ENCODE data around the gene EBF3. TPM values are rescaled to one million over a fixed set of nuclear protein-coding genes. Genes with fewer than 3 reads are reported as not detected.

EBF3 gene
- total RNA-seq, 1 experiment from 2014 or later, result 0.12 TPM

DNA sequence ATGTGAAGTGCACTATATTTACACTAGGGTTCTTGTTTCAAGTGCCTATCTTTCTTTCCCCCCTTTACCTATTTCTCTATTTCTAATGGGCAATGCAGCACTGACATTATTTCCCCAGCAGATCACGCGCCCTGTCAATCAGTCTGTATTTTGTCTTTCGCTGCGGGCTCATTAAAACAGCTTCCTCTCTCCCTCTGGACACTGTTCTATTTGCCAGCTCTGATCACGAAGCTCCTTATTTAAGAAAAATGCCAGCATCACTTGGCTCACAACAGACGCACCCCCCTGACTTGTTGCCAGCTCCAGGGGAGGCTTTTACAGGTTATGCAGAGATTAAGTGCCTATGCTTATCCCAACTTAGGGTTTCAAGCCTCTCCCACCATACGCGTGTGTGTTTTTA lies 78.5 kb downstream of the EBF3 start (continued):
- TF ChIP-seq, protein P1, sequence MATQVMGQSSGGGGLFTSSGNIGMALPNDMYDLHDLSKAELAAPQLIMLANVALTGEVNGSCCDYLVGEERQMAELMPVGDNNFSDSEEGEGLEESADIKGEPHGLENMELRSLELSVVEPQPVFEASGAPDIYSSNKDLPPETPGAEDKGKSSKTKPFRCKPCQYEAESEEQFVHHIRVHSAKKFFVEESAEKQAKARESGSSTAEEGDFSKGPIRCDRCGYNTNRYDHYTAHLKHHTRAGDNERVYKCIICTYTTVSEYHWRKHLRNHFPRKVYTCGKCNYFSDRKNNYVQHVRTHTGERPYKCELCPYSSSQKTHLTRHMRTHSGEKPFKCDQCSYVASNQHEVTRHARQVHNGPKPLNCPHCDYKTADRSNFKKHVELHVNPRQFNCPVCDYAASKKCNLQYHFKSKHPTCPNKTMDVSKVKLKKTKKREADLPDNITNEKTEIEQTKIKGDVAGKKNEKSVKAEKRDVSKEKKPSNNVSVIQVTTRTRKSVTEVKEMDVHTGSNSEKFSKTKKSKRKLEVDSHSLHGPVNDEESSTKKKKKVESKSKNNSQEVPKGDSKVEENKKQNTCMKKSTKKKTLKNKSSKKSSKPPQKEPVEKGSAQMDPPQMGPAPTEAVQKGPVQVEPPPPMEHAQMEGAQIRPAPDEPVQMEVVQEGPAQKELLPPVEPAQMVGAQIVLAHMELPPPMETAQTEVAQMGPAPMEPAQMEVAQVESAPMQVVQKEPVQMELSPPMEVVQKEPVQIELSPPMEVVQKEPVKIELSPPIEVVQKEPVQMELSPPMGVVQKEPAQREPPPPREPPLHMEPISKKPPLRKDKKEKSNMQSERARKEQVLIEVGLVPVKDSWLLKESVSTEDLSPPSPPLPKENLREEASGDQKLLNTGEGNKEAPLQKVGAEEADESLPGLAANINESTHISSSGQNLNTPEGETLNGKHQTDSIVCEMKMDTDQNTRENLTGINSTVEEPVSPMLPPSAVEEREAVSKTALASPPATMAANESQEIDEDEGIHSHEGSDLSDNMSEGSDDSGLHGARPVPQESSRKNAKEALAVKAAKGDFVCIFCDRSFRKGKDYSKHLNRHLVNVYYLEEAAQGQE (IDR thresholded peaks at IDR 0.05; ENCODE audit: low read depth), result no peak
- TF ChIP-seq POLR2AphosphoS5 (IDR thresholded peaks at IDR 0.05; ENCODE audit: low read depth, low read length), result no peak

DNA sequence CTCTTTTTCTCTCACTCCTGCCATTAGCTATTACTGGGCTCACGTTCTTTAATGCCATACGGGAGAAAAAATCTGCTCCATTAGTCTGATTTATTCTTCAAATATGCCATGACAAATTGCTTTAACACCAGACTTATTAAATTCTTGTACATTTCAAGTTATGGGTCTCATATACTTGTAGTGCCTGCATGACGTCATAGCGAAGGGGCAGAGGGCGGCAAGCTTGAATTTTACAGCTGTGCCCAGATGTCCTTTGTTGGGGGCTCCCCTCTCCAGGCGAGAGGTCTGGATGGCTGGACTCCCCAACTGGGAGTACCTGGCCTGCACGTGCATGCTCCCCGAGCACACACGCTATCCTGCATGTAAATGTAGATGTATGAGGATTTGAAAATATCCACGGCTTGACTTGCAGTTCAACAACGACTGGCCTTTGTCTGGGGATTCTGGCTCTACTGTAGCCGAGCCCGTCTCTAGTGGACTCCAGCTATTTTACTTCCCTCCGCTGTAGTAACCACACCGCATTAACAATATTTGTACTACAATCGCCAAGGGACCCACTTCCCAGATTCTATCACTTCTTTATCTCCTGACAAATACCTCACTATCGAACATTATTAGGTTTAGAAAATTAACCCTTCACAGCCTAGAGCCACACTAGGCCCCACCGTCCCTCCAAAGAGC lies 79.5 kb downstream of the EBF3 start:
- no peak for ATAC-seq
- BruUV-seq (replicated peaks), result no TSS peak
- intact Hi-C loops (cut with micrococcal nuclease), result loop anchor here (10.0 kb wide), 1 partner anchor 290 kb away; no protein-coding TSS in a partner anchor
- TF ChIP-seq FOSL1 (IDR thresholded peaks at IDR 0.05; ENCODE audit: low read depth) (no peak), POLR2A (IDR thresholded peaks at IDR 0.05; ENCODE audit: borderline replicate concordance, extremely low read depth, insufficient read depth, insufficient read length) (no peak), SRF (IDR thresholded peaks at IDR 0.05; ENCODE audit: low read depth) (no peak), EZH2phosphoT487 (IDR thresholded peaks at IDR 0.05; ENCODE audit: borderline replicate concordance) (no peak), ZFX (IDR thresholded peaks at IDR 0.05) (no peak), TCF7L2 (IDR thresholded peaks at IDR 0.05; ENCODE audit: borderline replicate concordance, extremely low read depth, insufficient read depth, insufficient read length) (no peak), EGR1 (IDR thresholded peaks at IDR 0.05; ENCODE audit: low read depth) (no peak), SIN3A (IDR thresholded peaks at IDR 0.05; ENCODE audit: low read depth) (no peak), CEBPB (IDR thresholded peaks at IDR 0.05; ENCODE audit: low read depth) (no peak), JUND (IDR thresholded peaks at IDR 0.05) (no peak), RAD21 (IDR thresholded peaks at IDR 0.05; ENCODE audit: low read depth) (no peak)
- TF ChIP-seq, protein P1 (IDR thresholded peaks at IDR 0.05; ENCODE audit: low read depth), result no peak
- TF ChIP-seq, protein P2, sequence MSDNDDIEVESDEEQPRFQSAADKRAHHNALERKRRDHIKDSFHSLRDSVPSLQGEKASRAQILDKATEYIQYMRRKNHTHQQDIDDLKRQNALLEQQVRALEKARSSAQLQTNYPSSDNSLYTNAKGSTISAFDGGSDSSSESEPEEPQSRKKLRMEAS (IDR thresholded peaks at IDR 0.05), result no peak
- TF ChIP-seq, protein P3, sequence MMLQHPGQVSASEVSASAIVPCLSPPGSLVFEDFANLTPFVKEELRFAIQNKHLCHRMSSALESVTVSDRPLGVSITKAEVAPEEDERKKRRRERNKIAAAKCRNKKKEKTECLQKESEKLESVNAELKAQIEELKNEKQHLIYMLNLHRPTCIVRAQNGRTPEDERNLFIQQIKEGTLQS (IDR thresholded peaks at IDR 0.05), result no peak
- TF ChIP-seq, protein P4, sequence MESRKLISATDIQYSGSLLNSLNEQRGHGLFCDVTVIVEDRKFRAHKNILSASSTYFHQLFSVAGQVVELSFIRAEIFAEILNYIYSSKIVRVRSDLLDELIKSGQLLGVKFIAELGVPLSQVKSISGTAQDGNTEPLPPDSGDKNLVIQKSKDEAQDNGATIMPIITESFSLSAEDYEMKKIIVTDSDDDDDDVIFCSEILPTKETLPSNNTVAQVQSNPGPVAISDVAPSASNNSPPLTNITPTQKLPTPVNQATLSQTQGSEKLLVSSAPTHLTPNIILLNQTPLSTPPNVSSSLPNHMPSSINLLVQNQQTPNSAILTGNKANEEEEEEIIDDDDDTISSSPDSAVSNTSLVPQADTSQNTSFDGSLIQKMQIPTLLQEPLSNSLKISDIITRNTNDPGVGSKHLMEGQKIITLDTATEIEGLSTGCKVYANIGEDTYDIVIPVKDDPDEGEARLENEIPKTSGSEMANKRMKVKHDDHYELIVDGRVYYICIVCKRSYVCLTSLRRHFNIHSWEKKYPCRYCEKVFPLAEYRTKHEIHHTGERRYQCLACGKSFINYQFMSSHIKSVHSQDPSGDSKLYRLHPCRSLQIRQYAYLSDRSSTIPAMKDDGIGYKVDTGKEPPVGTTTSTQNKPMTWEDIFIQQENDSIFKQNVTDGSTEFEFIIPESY (IDR thresholded peaks at IDR 0.05; ENCODE audit: extremely low read depth, insufficient replicate concordance, low read length), result no peak

More for the DNA sequence above, 79.5 kb downstream of the EBF3 start:
- Histone ChIP-seq H3K36me3 (ENCODE audit: control insufficient read depth in 1 of 2, insufficient read depth in 2 of 2, low read length in 2 of 2) (no peaks in the 10 kb centered on the region), H3K9me2 (ENCODE audit: insufficient read depth) (no peaks in the 10 kb centered on the region), H3K9me3 (ENCODE audit: control insufficient read depth in 1 of 2, insufficient read depth in 1 of 2, low read depth in 1 of 2, low read length in 2 of 2) (no peaks in the 10 kb centered on the region), H3K27me3 (ENCODE audit: insufficient read depth, low read length) (0 out of 2 replicates have a peak, but pooled peaks cover 4% of the 10 kb centered on the region), H2AFZ (ENCODE audit: low read depth, low read length, poor library complexity, severe bottlenecking) (no peak overlapping the region), H3K4me3 (replicated peaks in 1 of 2; ENCODE audit: low read depth in 1 of 2, low read length in 2 of 2) (no peak overlapping the region), H3K27ac (ENCODE audit: low read depth, low read length) (no peak overlapping the region), H3K4me2 (ENCODE audit: low read length) (no peak overlapping the region), H3K4me1 (ENCODE audit: control insufficient read depth in 1 of 2, insufficient read depth in 2 of 2, low read length in 2 of 2) (no peaks in the 10 kb centered on the region), H4K20me1 (ENCODE audit: insufficient read depth) (no peaks in the 10 kb centered on the region), H3K9ac (ENCODE audit: low read length) (no peak overlapping the region), H3K79me2 (ENCODE audit: insufficient read depth, low read length) (no peaks in the 10 kb centered on the region)
- POLR2A ChIA-PET, result no interaction called here
- CTCF ChIA-PET, result no interaction called here
- no peak for DNase-seq (ENCODE audit: low read depth, low spot score)
- RAD21 ChIA-PET (ENCODE audit: low non-redundant PET in 1 of 2, low total read pairs in 2 of 2, uncharacterized antibody in 2 of 2, unreplicated experiment in 2 of 2), result no interaction called here

All from HCT116 (cell line).